NB4 (cell line): ENCODE results near the gene NDUFB2.
A peak's percentile ranks its signal among the peaks of the same experiment; 100 is the strongest.

Experiments used
- DNase-seq: peaks from one replicate; pipeline ENCODE4 v3.0.0; 2010; ENCODE audit warnings: low read depth
- H3K4me3 ChIP-seq: one replicate; pipeline ENCODE4 v1.5.1; 2011; ENCODE audit warnings: mild to moderate bottlenecking, low read depth, low read length, moderate library complexity
- CTCF ChIP-seq: IDR thresholded peaks from one replicate; pipeline ENCODE4 v1.5.1; 2012; ENCODE audit warnings: low read depth, low read length
- MAX ChIP-seq: IDR thresholded peaks from 2 replicates; pipeline ENCODE4 v1.6.1; 2011; ENCODE audit warnings: low read depth, low read length
- MYC ChIP-seq: IDR thresholded peaks from 2 replicates; pipeline ENCODE4 v1.6.1; 2011; ENCODE audit warnings: low read depth, low read length
- POLR2A ChIP-seq: IDR thresholded peaks from 2 replicates; pipeline ENCODE4 v1.6.1; 2011; ENCODE audit warnings: mild to moderate bottlenecking; ENCODE audit not compliant: insufficient read length; ENCODE audit errors: extremely low read depth

Gene NDUFB2

GRCh38 chr7:140654109-140654387, 42.5 kb upstream of the NDUFB2 start:
- no peak overlapping the region for H3K4me3 ChIP-seq
- TF ChIP-seq CTCF (no peak), MYC (no peak), MAX (no peak), POLR2A (no peak)
- no peak for DNase-seq

- no peak overlapping the region for H3K4me3 ChIP-seq
- no peak for TF ChIP-seq MAX
- DNase-seq = no peak
Measured at GRCh38 chr7:140654661-140655060, 41.8 kb upstream of the NDUFB2 start.

- no peak for TF ChIP-seq MAX
- no peak for TF ChIP-seq MYC
- TF ChIP-seq CTCF = no peak
- TF ChIP-seq POLR2A = no peak
- H3K4me3 ChIP-seq = peak overlapping the region; percentile 45
- DNase-seq = no peak
Measured at GRCh38 chr7:140655511-140656408, 40.7 kb upstream of the NDUFB2 start.

- H3K4me3 ChIP-seq = peak overlapping the region; percentile 45
- DNase-seq = peak; percentile 95
Measured at GRCh38 chr7:140656548-140657515, 39.7 kb upstream of the NDUFB2 start.

GRCh38 chr7:140657891-140658290, 38.6 kb upstream of the NDUFB2 start:
- no peak overlapping the region for H3K4me3 ChIP-seq
- TF ChIP-seq POLR2A (no peak), CTCF (no peak), MYC (no peak), MAX (no peak)
- DNase-seq = no peak

More at GRCh38 chr7:140656548-140657515, 39.7 kb upstream of the NDUFB2 start:
- no peak for TF ChIP-seq MAX
- TF ChIP-seq POLR2A = no peak
- no peak for TF ChIP-seq CTCF
- no peak for TF ChIP-seq MYC
